ENCODE data around the gene TMPRSS9.

The TMPRSS9 gene

DNA sequence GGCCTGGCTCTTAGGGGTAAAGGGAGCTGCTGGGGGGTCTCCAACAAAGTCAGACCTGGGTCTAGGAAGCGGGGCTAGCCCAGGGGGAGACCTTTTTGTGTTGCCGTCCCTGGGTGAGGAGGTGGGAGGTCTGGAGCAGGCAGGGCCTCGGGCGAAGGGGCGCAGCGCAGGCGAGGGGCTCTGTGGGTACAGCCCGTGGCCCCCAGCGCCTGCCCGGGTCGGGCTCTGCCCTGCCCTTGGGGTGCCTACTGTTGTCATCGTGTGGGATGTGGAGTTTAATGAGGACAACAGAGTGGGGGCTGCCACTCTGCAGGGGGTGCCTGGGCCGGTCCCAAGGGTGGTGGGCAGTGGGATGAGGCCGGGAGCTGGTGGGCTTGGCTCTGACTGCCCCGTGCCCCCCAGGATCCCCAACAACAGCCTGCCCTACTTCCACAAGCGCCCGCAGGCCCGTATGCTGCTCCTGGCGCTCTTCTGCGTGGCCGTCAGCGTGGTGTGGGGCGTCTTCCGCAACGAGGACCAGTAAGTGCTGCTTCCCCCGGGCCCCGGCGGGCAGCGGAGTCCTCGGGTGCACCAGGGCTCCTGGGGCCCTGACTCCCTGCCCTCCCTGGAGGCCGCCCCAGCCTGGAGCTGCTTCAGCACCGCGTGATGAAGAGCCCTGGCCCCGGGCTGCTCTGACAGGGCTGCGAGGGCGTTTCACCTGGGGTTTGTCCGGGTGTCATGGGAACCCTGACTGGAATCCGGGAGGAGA lies 19.4 kb upstream of the TMPRSS9 start:
- H3K27me3 ChIP-seq (ENCODE audit: insufficient read depth, low read length, poor library complexity, severe bottlenecking): no peaks in the 10 kb centered on the region
- peaks cover 30% of the 10 kb centered on the region for H3K79me2 ChIP-seq (ENCODE audit: insufficient read depth, low read length)
- H2AFZ ChIP-seq (ENCODE audit: low read length): no peak overlapping the region
- no peak overlapping the region for H3K9ac ChIP-seq (ENCODE audit: low read depth, low read length, poor library complexity, severe bottlenecking)
- no peaks in the 10 kb centered on the region for H3K4me1 ChIP-seq (ENCODE audit: insufficient read depth, low read length, poor library complexity, severe bottlenecking)
- H3K9me3 ChIP-seq (ENCODE audit: insufficient read depth, low read depth, low read length): no peaks in the 10 kb centered on the region
- no peak for TF ChIP-seq EZH2phosphoT487 (IDR thresholded peaks at IDR 0.05; ENCODE audit: borderline replicate concordance)
- no peak for TF ChIP-seq CTCF (conservative IDR thresholded peaks at IDR 0.05; ENCODE audit: low read length)
- H4K20me1 ChIP-seq (ENCODE audit: insufficient read depth, low read length, poor library complexity, severe bottlenecking): peaks cover 18% of the 10 kb centered on the region
- no peaks in the 10 kb centered on the region for H3K9me2 ChIP-seq (replicated peaks; ENCODE audit: low read depth, low read length)
- no peak overlapping the region for H3K4me2 ChIP-seq (ENCODE audit: low read depth, low read length, poor library complexity, severe bottlenecking)
- no peaks in the 10 kb centered on the region for H3F3A ChIP-seq (ENCODE audit: low read depth)
- peaks cover 24% of the 10 kb centered on the region; the same call in 1 of the 2 replicates for H3K36me3 ChIP-seq (ENCODE audit: insufficient read depth, low read length)
- no peak overlapping the region for H3K4me3 ChIP-seq (ENCODE audit: low read length, poor library complexity, severe bottlenecking)

- Histone ChIP-seq H3K9me2 (replicated peaks; ENCODE audit: low read depth, low read length) (no peaks in the 10 kb centered on the region), H3K79me2 (ENCODE audit: insufficient read depth, low read length) (peaks cover 24% of the 10 kb centered on the region), H4K20me1 (ENCODE audit: insufficient read depth, low read length, poor library complexity, severe bottlenecking) (peaks cover 13% of the 10 kb centered on the region), H3K4me1 (ENCODE audit: insufficient read depth, low read length, poor library complexity, severe bottlenecking) (no peaks in the 10 kb centered on the region), H3K4me3 (ENCODE audit: low read length, poor library complexity, severe bottlenecking) (no peak overlapping the region), H3K36me3 (ENCODE audit: insufficient read depth, low read length) (peaks cover 24% of the 10 kb centered on the region; the same call in 1 of the 2 replicates), H3K9ac (ENCODE audit: low read depth, low read length, poor library complexity, severe bottlenecking) (no peak overlapping the region), H3F3A (ENCODE audit: low read depth) (no peaks in the 10 kb centered on the region), H2AFZ (ENCODE audit: low read length) (no peak overlapping the region), H3K9me3 (ENCODE audit: insufficient read depth, low read depth, low read length) (no peaks in the 10 kb centered on the region), H3K27me3 (ENCODE audit: insufficient read depth, low read length, poor library complexity, severe bottlenecking) (no peaks in the 10 kb centered on the region), H3K4me2 (ENCODE audit: low read depth, low read length, poor library complexity, severe bottlenecking) (no peak overlapping the region)
- no peak for TF ChIP-seq CTCF (conservative IDR thresholded peaks at IDR 0.05; ENCODE audit: low read length)
- TF ChIP-seq EZH2phosphoT487 (IDR thresholded peaks at IDR 0.05; ENCODE audit: borderline replicate concordance): no peak
Measured at GRCh38 chr19:2341244-2341751, 18.8 kb upstream of the TMPRSS9 start.

DNA sequence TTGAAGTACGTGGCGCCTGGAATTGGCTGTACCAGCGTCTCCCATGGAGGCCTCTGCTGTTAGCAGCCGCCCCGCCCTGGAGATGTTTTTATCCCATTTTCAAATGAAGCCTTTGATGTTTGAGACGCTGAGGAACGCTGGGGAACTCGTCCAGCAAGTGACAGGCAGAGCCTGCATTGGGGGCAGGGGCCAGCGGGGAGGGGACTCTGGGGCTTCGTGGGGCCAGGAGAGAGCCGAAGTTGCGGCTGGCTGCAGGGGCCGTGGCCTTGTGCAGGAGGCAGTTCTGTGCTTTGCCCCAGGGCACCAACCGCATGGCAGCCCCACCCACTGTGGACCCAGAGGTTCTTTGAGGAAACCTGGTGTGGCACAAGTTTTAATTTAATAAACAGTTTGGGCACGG lies 18.1 kb upstream of the TMPRSS9 start:
- peaks cover 7% of the 10 kb centered on the region for H4K20me1 ChIP-seq (ENCODE audit: insufficient read depth, low read length, poor library complexity, severe bottlenecking)
- no peak overlapping the region for H2AFZ ChIP-seq (ENCODE audit: low read length)
- no peak overlapping the region for H3K4me3 ChIP-seq (ENCODE audit: low read length, poor library complexity, severe bottlenecking)
- H3K9me3 ChIP-seq (ENCODE audit: insufficient read depth, low read depth, low read length): no peaks in the 10 kb centered on the region
- no peaks in the 10 kb centered on the region for H3F3A ChIP-seq (ENCODE audit: low read depth)
- no peaks in the 10 kb centered on the region for H3K27me3 ChIP-seq (ENCODE audit: insufficient read depth, low read length, poor library complexity, severe bottlenecking)
- no peaks in the 10 kb centered on the region for H3K4me1 ChIP-seq (ENCODE audit: insufficient read depth, low read length, poor library complexity, severe bottlenecking)
- no peaks in the 10 kb centered on the region for H3K9me2 ChIP-seq (replicated peaks; ENCODE audit: low read depth, low read length)
- peaks cover 24% of the 10 kb centered on the region; the same call in 1 of the 2 replicates for H3K36me3 ChIP-seq (ENCODE audit: insufficient read depth, low read length)
- TF ChIP-seq CTCF (conservative IDR thresholded peaks at IDR 0.05; ENCODE audit: low read length) (no peak), EZH2phosphoT487 (IDR thresholded peaks at IDR 0.05; ENCODE audit: borderline replicate concordance) (no peak)
- H3K79me2 ChIP-seq (ENCODE audit: insufficient read depth, low read length): peaks cover 17% of the 10 kb centered on the region
- no peak overlapping the region for H3K9ac ChIP-seq (ENCODE audit: low read depth, low read length, poor library complexity, severe bottlenecking)
- H3K4me2 ChIP-seq (ENCODE audit: low read depth, low read length, poor library complexity, severe bottlenecking): no peak overlapping the region
